HuH-7 (cell line): ENCODE results near the gene OXSR1.

Source experiments
- DNase-seq: peaks from one replicate; pipeline ENCODE4 v3.0.0; 2011; ENCODE audit warnings: low spot score

OXSR1 gene

GRCh38 chr3:38164952-38165721 lies at the start of gene OXSR1:
OXSR1 (plus strand) TSS chr3:38165537; CDS start chr3:38165877, 340 bp downstream.
- DNase-seq = peak; percentile 96

- DNase-seq = no peak
Measured at GRCh38 chr3:38115645-38116427, 49.5 kb upstream of the OXSR1 start.

GRCh38 chr3:38116471-38117162 lies 48.7 kb upstream of the OXSR1 start:
- no peak for DNase-seq

- no peak for DNase-seq
Measured at GRCh38 chr3:38117163-38117716, 48.1 kb upstream of the OXSR1 start.

GRCh38 chr3:38117748-38118420 lies 47.5 kb upstream of the OXSR1 start:
- DNase-seq = peak; percentile 85

GRCh38 chr3:38118421-38119247 lies 46.7 kb upstream of the OXSR1 start:
- no peak for DNase-seq

- no peak for DNase-seq
Measured at GRCh38 chr3:38119248-38119544, 46.1 kb upstream of the OXSR1 start.

- DNase-seq = no peak
Measured at GRCh38 chr3:38119821-38120692, 45.3 kb upstream of the OXSR1 start.

GRCh38 chr3:38120693-38121450 lies 44.5 kb upstream of the OXSR1 start:
- no peak for DNase-seq

GRCh38 chr3:38121451-38121831 lies 43.9 kb upstream of the OXSR1 start:
- no peak for DNase-seq

GRCh38 chr3:38121832-38122461 lies 43.4 kb upstream of the OXSR1 start:
- no peak for DNase-seq

- DNase-seq = no peak
Measured at GRCh38 chr3:38122712-38123290, 42.5 kb upstream of the OXSR1 start.

GRCh38 chr3:38124324-38125122 lies 40.8 kb upstream of the OXSR1 start:
- no peak for DNase-seq

GRCh38 chr3:38125305-38126120 lies 39.8 kb upstream of the OXSR1 start:
- no peak for DNase-seq

GRCh38 chr3:38126121-38126892 lies 39.0 kb upstream of the OXSR1 start:
- no peak for DNase-seq
